Mesendoderm (in vitro differentiated cells): ENCODE measurements around the gene PDGFD.

Experiments used
- DNase-seq: peaks from one replicate; pipeline ENCODE4 v3.0.0; 2013
- H2AK5ac ChIP-seq: 2 replicates; pipeline ENCODE4 v1.6.1; 2013; ENCODE audit warnings: low read length, inconsistent platforms
- H2BK120ac ChIP-seq: 2 replicates; pipeline ENCODE4 v1.6.1; 2013; ENCODE audit warnings: low read depth, mild to moderate bottlenecking, low read length, moderate library complexity, mixed read lengths
- H2BK15ac ChIP-seq: replicated peaks from 2 replicates; pipeline ENCODE4 v1.6.1; 2013; ENCODE audit warnings: low read depth, mild to moderate bottlenecking, moderate library complexity
- H2BK5ac ChIP-seq: 2 replicates; pipeline ENCODE4 v1.6.1; 2013; ENCODE audit warnings: low read length, inconsistent platforms
- H3K18ac ChIP-seq: 2 replicates; pipeline ENCODE4 v1.6.1; 2013; ENCODE audit warnings: mild to moderate bottlenecking, low read length, mixed read lengths
- H3K23ac ChIP-seq: one replicate; pipeline ENCODE4 v1.6.1; 2013; ENCODE audit warnings: low read length
- H3K27ac ChIP-seq: 2 replicates; pipeline ENCODE4 v1.5.1; 2013; ENCODE audit warnings: low read depth, mild to moderate bottlenecking, inconsistent platforms, low read length, moderate library complexity
- H3K27me3 ChIP-seq: 2 replicates; pipeline ENCODE4 v1.6.1; 2013; ENCODE audit warnings: low read length, control low read depth, mild to moderate bottlenecking, inconsistent platforms; ENCODE audit not compliant: insufficient read depth, poor library complexity
- H3K36me3 ChIP-seq: 2 replicates; pipeline ENCODE4 v1.6.1; 2013; ENCODE audit warnings: low read length, inconsistent platforms; ENCODE audit not compliant: control insufficient read depth, insufficient read depth
- H3K4ac ChIP-seq: one replicate; pipeline ENCODE4 v1.6.1; 2013; ENCODE audit warnings: low read depth, mild to moderate bottlenecking, low read length, moderate library complexity
- H3K4me1 ChIP-seq: 2 replicates; pipeline ENCODE4 v1.6.1; 2013; ENCODE audit warnings: low read depth, low read length, inconsistent platforms; ENCODE audit not compliant: control insufficient read depth
- H3K4me2 ChIP-seq: 2 replicates; pipeline ENCODE4 v1.6.1; 2013; ENCODE audit warnings: low read length
- H3K4me3 ChIP-seq: 2 replicates; pipeline ENCODE4 v1.5.1; 2013; ENCODE audit warnings: mild to moderate bottlenecking, low read length
- H3K56ac ChIP-seq: one replicate; pipeline ENCODE4 v1.6.1; 2013; ENCODE audit warnings: low read length
- H3K79me1 ChIP-seq: 2 replicates; pipeline ENCODE4 v1.6.1; 2013; ENCODE audit warnings: low read length, inconsistent platforms
- H3K79me2 ChIP-seq: 2 replicates; pipeline ENCODE4 v1.6.1; 2013; ENCODE audit warnings: mild to moderate bottlenecking, low read length; ENCODE audit not compliant: control insufficient read depth, insufficient read depth
- H3K9ac ChIP-seq: 2 replicates; pipeline ENCODE4 v1.6.1; 2013; ENCODE audit warnings: low read length, inconsistent platforms
- H4K5ac ChIP-seq: one replicate; pipeline ENCODE4 v1.6.1; 2013; ENCODE audit warnings: low read length
- H4K8ac ChIP-seq: one replicate; pipeline ENCODE4 v1.6.1; 2013; ENCODE audit warnings: low read depth, mild to moderate bottlenecking, control low read depth, low read length, moderate library complexity
- WGBS: extraction: QIAGEN DNeasy Blood & Tissue Kit; methylation state at CpG from one replicate; pipeline ENCODE4 v1.1.7; 2013; ENCODE audit warnings: low lambda C conversion rate, missing lambda C conversion rate; ENCODE audit not compliant: insufficient coverage; ENCODE audit errors: extremely low coverage; 5-methylcytosine and 5-hydroxymethylcytosine counted together

Gene PDGFD

GRCh38 chr11:103994094-103994493 is 169.9 kb downstream of the PDGFD start:
- WGBS = no CpG with 5 or more reads among the region's 1 CpG
- Histone ChIP-seq H3K4me2 (no peak overlapping the region), H3K4ac (no peak overlapping the region), H3K79me1 (no peaks in the 10 kb centered on the region), H3K4me1 (no peaks in the 10 kb centered on the region), H3K23ac (no peak overlapping the region), H4K5ac (no peak overlapping the region), H2BK15ac (no peak overlapping the region), H3K36me3 (no peaks in the 10 kb centered on the region), H3K27me3 (no peaks in the 10 kb centered on the region), H3K18ac (no peak overlapping the region), H3K9ac (no peak overlapping the region), H3K56ac (no peak overlapping the region), H4K8ac (no peak overlapping the region), H2AK5ac (no peak overlapping the region), H3K79me2 (no peaks in the 10 kb centered on the region), H2BK120ac (no peak overlapping the region), H3K27ac (no peak overlapping the region), H3K4me3 (no peak overlapping the region), H2BK5ac (no peak overlapping the region)
- DNase-seq = no peak

- Histone ChIP-seq H2BK120ac (no peak overlapping the region), H3K79me2 (no peaks in the 10 kb centered on the region), H2AK5ac (no peak overlapping the region), H3K23ac (no peak overlapping the region), H3K4me2 (no peak overlapping the region), H3K4me3 (no peak overlapping the region), H3K56ac (no peak overlapping the region), H3K36me3 (no peaks in the 10 kb centered on the region), H4K5ac (no peak overlapping the region), H3K9ac (no peak overlapping the region), H3K4ac (no peak overlapping the region), H4K8ac (no peak overlapping the region), H3K27me3 (no peaks in the 10 kb centered on the region), H2BK5ac (no peak overlapping the region), H3K4me1 (no peaks in the 10 kb centered on the region), H3K18ac (no peak overlapping the region), H2BK15ac (no peak overlapping the region), H3K27ac (no peak overlapping the region), H3K79me1 (no peaks in the 10 kb centered on the region)
- DNase-seq = no peak
Observed at GRCh38 chr11:103993507-103993906, 170.4 kb downstream of the PDGFD start.

GRCh38 chr11:103988595-103988969 is 175.4 kb downstream of the PDGFD start:
- H3K4me3 ChIP-seq = no peak overlapping the region
- H3K23ac ChIP-seq = no peak overlapping the region
- no peaks in the 10 kb centered on the region for H3K4me1 ChIP-seq
- H3K36me3 ChIP-seq = no peaks in the 10 kb centered on the region
- no peak overlapping the region for H4K8ac ChIP-seq
- H3K27me3 ChIP-seq = no peaks in the 10 kb centered on the region
- H3K18ac ChIP-seq = no peak overlapping the region
- no peak overlapping the region for H2AK5ac ChIP-seq
- H3K27ac ChIP-seq = no peak overlapping the region
- H3K79me1 ChIP-seq = no peaks in the 10 kb centered on the region
- H3K9ac ChIP-seq = no peak overlapping the region
- H3K4ac ChIP-seq = no peak overlapping the region
- WGBS = no CpG with 5 or more reads among the region's 4 CpGs
- no peak overlapping the region for H2BK15ac ChIP-seq
- H3K79me2 ChIP-seq = no peaks in the 10 kb centered on the region
- H3K4me2 ChIP-seq = no peak overlapping the region
- H4K5ac ChIP-seq = no peak overlapping the region
- no peak overlapping the region for H2BK5ac ChIP-seq
- DNase-seq = no peak
- no peak overlapping the region for H3K56ac ChIP-seq
- H2BK120ac ChIP-seq = no peak overlapping the region

GRCh38 chr11:103987629-103988594 is 176.0 kb downstream of the PDGFD start:
- Histone ChIP-seq H3K4me1 (no peaks in the 10 kb centered on the region), H2AK5ac (no peak overlapping the region), H2BK15ac (no peak overlapping the region), H3K4ac (no peak overlapping the region), H3K27ac (no peak overlapping the region), H3K9ac (no peak overlapping the region), H3K18ac (no peak overlapping the region), H3K4me2 (no peak overlapping the region), H3K56ac (no peak overlapping the region), H3K79me1 (no peaks in the 10 kb centered on the region), H3K36me3 (no peaks in the 10 kb centered on the region), H2BK5ac (no peak overlapping the region), H2BK120ac (no peak overlapping the region), H3K4me3 (no peak overlapping the region), H3K79me2 (no peaks in the 10 kb centered on the region), H4K8ac (no peak overlapping the region), H4K5ac (no peak overlapping the region), H3K23ac (no peak overlapping the region), H3K27me3 (no peaks in the 10 kb centered on the region)
- no peak for DNase-seq
- no CpG with 5 or more reads among the region's 9 CpGs for WGBS

GRCh38 chr11:103985041-103985440 is 178.9 kb downstream of the PDGFD start:
- H2BK5ac ChIP-seq = no peak overlapping the region
- H3K18ac ChIP-seq = no peak overlapping the region
- no peak for DNase-seq
- no peak overlapping the region for H4K8ac ChIP-seq
- no peak overlapping the region for H3K56ac ChIP-seq
- no peak overlapping the region for H3K4ac ChIP-seq
- H3K79me2 ChIP-seq = no peaks in the 10 kb centered on the region
- WGBS = no CpG with 5 or more reads among the region's 1 CpG
- no peaks in the 10 kb centered on the region for H3K4me1 ChIP-seq
- H2BK15ac ChIP-seq = no peak overlapping the region
- H2BK120ac ChIP-seq = no peak overlapping the region
- no peak overlapping the region for H3K4me2 ChIP-seq
- H3K79me1 ChIP-seq = no peaks in the 10 kb centered on the region
- H2AK5ac ChIP-seq = no peak overlapping the region
- no peaks in the 10 kb centered on the region for H3K27me3 ChIP-seq
- no peak overlapping the region for H3K27ac ChIP-seq
- H3K4me3 ChIP-seq = no peak overlapping the region
- H4K5ac ChIP-seq = no peak overlapping the region
- H3K23ac ChIP-seq = no peak overlapping the region
- no peaks in the 10 kb centered on the region for H3K36me3 ChIP-seq
- no peak overlapping the region for H3K9ac ChIP-seq

GRCh38 chr11:103980108-103980507 is 183.8 kb downstream of the PDGFD start:
- H3K27me3 ChIP-seq = no peaks in the 10 kb centered on the region
- H3K9ac ChIP-seq = no peak overlapping the region
- no peak overlapping the region for H2BK15ac ChIP-seq
- no peak overlapping the region for H4K5ac ChIP-seq
- H2BK120ac ChIP-seq = no peak overlapping the region
- no peaks in the 10 kb centered on the region for H3K79me2 ChIP-seq
- H3K23ac ChIP-seq = no peak overlapping the region
- no peak overlapping the region for H3K4me3 ChIP-seq
- no peak overlapping the region for H3K4ac ChIP-seq
- H3K27ac ChIP-seq = no peak overlapping the region
- no peaks in the 10 kb centered on the region for H3K4me1 ChIP-seq
- no peak for DNase-seq
- no peaks in the 10 kb centered on the region for H3K36me3 ChIP-seq
- H3K79me1 ChIP-seq = no peaks in the 10 kb centered on the region
- H3K4me2 ChIP-seq = no peak overlapping the region
- H3K18ac ChIP-seq = no peak overlapping the region
- no peak overlapping the region for H4K8ac ChIP-seq
- no peak overlapping the region for H2AK5ac ChIP-seq
- H3K56ac ChIP-seq = no peak overlapping the region
- no peak overlapping the region for H2BK5ac ChIP-seq
- no CpG with 5 or more reads among the region's 1 CpG for WGBS
